ENCODE data around the gene TNFRSF13B.
"Not testable (repeated sequence)": the region's sequence is repeated elsewhere in the genome, so short reads cannot be mapped to it uniquely, and the experiment has no call there.

The TNFRSF13B gene

DNA sequence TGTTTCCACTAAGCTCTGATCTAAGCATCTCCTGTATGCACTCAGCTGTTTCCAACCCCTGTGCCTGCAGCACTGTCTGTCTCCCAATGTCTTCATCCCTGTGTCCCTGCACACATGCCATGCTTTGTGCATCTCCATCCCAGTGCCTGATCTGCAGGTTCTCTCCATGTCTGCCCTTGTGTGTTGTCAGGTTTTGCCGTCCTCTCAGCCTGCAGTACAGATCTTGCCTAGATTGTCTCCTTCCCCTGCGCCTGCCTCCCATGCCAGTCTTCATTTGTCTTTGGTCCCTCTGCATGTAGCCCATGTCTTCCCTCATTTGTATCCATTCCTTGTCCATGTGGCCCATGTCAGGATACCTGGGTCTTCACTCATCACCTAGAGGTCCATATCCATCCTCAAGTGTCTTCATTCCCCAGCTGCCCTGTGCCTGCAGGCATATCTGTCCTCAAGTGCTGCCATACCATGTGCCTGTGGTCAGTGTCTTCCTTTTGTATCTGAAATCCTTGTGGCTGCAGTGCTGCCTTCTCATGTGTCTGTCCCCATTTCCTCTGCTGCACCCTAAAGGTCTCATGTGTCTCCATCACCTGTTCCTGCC, 71.5 kb downstream of the TNFRSF13B start:
- DNase-seq: no peak

DNA sequence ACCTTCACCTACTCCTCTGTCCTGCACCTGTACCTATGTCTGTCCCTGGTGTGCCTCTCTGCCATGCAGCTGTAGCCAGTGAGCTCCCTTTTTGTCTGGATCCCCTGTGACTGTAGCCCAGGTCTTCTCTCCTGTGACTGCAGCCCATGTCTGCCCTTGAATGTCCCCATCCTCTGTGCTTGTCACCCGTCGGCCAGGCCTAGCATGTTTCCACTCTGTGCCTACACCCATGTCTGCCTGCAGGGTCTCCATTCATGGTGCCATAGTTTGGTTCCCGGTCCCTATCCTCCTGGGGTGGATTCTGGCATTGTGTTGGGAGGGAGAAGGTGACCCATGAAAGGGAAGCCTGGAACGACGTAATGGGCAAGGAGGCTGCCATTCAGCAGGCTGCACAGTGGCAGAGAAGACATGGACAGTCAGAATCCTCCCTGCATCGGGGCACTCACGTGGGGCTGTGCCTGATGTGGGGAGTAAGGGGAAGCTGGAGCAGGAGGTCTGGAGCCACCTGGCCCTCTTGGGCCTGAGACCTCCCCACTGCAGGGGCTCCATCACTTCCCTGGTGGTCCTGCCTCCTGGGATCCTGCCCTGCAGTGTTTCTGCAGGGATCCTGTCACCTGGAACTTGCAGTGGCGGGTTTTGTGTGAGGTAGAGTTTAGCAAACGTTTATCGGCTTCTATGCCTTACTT, 74.6 kb downstream of the TNFRSF13B start:
- not testable (repeated sequence) for DNase-seq

GRCh38 chr17:16896235-16896634, 75.7 kb downstream of the TNFRSF13B start:
- not testable (repeated sequence) for DNase-seq

GRCh38 chr17:16893527-16893926, 78.4 kb downstream of the TNFRSF13B start:
- DNase-seq: not testable (repeated sequence)

- DNase-seq: not testable (repeated sequence)
These were observed 79.0 kb downstream of the TNFRSF13B start for GRCh38 chr17:16892876-16893454.

- DNase-seq: no peak
These were observed 82.8 kb downstream of the TNFRSF13B start for GRCh38 chr17:16889088-16889465.
